ENCODE measurements around the gene IP6K1.

Gene IP6K1

GRCh38 chr3:49769926-49770325, 16.4 kb downstream of the IP6K1 start:
- in situ Hi-C loops (cut with HindIII; ENCODE audit: low sequenced_read_pairs), result loop anchor here (5.0 to 10.0 kb wide), 3 partner anchors 67 to 95 kb away; partner anchors contain the start of gene CAMKV

- in situ Hi-C loops (cut with HindIII; ENCODE audit: low sequenced_read_pairs), result no loop called here
Observed at GRCh38 chr3:49769286-49769915, 16.9 kb downstream of the IP6K1 start.

- in situ Hi-C loops (cut with HindIII; ENCODE audit: low sequenced_read_pairs), result no loop called here
Observed at GRCh38 chr3:49763981-49764380, 22.4 kb downstream of the IP6K1 start.

- in situ Hi-C loops (cut with HindIII; ENCODE audit: low sequenced_read_pairs), result no loop called here
Observed at GRCh38 chr3:49761661-49762060, 24.7 kb downstream of the IP6K1 start.

GRCh38 chr3:49759226-49759625, 27.1 kb downstream of the IP6K1 start:
- in situ Hi-C loops (cut with HindIII; ENCODE audit: low sequenced_read_pairs), result no loop called here

- in situ Hi-C loops (cut with HindIII; ENCODE audit: low sequenced_read_pairs), result no loop called here
Observed at GRCh38 chr3:49757197-49757596, 29.1 kb downstream of the IP6K1 start.

GRCh38 chr3:49756036-49756435, 30.3 kb downstream of the IP6K1 start:
- in situ Hi-C loops (cut with HindIII; ENCODE audit: low sequenced_read_pairs), result no loop called here

GRCh38 chr3:49754536-49754935, 31.8 kb downstream of the IP6K1 start:
- in situ Hi-C loops (cut with HindIII; ENCODE audit: low sequenced_read_pairs), result no loop called here

- in situ Hi-C loops (cut with HindIII; ENCODE audit: low sequenced_read_pairs), result no loop called here
Observed at GRCh38 chr3:49751501-49751900, 34.8 kb downstream of the IP6K1 start.

- in situ Hi-C loops (cut with HindIII; ENCODE audit: low sequenced_read_pairs), result no loop called here
Observed at GRCh38 chr3:49750056-49750455, 36.3 kb downstream of the IP6K1 start.

- in situ Hi-C loops (cut with HindIII; ENCODE audit: low sequenced_read_pairs), result loop anchor here (5.0 to 10.0 kb wide), 2 partner anchors 72 to 116 kb away; partner anchors contain the start of gene CAMKV
Observed at GRCh38 chr3:49748874-49749273, 37.5 kb downstream of the IP6K1 start.

- in situ Hi-C loops (cut with HindIII; ENCODE audit: low sequenced_read_pairs), result loop anchor here (5.0 to 10.0 kb wide), 2 partner anchors 71 to 117 kb away; partner anchors contain the start of gene CAMKV
Observed at GRCh38 chr3:49747792-49748480, 38.4 kb downstream of the IP6K1 start.

- in situ Hi-C loops (cut with HindIII; ENCODE audit: low sequenced_read_pairs), result loop anchor here (5.0 to 10.0 kb wide), 2 partner anchors 69 to 119 kb away; partner anchors contain the start of gene CAMKV
Observed at GRCh38 chr3:49745986-49746385, 40.4 kb downstream of the IP6K1 start.

- in situ Hi-C loops (cut with HindIII; ENCODE audit: low sequenced_read_pairs), result loop anchor here (10.0 kb wide), 1 partner anchor 124 kb away; the partner anchor contains the start of gene CAMKV
Observed at GRCh38 chr3:49740427-49740826, 45.9 kb downstream of the IP6K1 start.

GRCh38 chr3:49738067-49738713, 48.2 kb downstream of the IP6K1 start:
- in situ Hi-C loops (cut with HindIII; ENCODE audit: low sequenced_read_pairs), result no loop called here

GRCh38 chr3:49734752-49735151, 51.6 kb downstream of the IP6K1 start:
- in situ Hi-C loops (cut with HindIII; ENCODE audit: low sequenced_read_pairs), result no loop called here

GRCh38 chr3:49733551-49733950, 52.8 kb downstream of the IP6K1 start:
- in situ Hi-C loops (cut with HindIII; ENCODE audit: low sequenced_read_pairs), result no loop called here

- in situ Hi-C loops (cut with HindIII; ENCODE audit: low sequenced_read_pairs), result no loop called here
Observed at GRCh38 chr3:49732597-49732996, 53.7 kb downstream of the IP6K1 start.

GRCh38 chr3:49729966-49730609, 56.3 kb downstream of the IP6K1 start:
- in situ Hi-C loops (cut with HindIII; ENCODE audit: low sequenced_read_pairs), result no loop called here

- in situ Hi-C loops (cut with HindIII; ENCODE audit: low sequenced_read_pairs), result no loop called here
Observed at GRCh38 chr3:49727924-49728361, 58.4 kb downstream of the IP6K1 start.

All from endothelial cell of hepatic sinusoid (primary cell).